GM21515 (cell line): ENCODE data around the gene PIAS1.

Source experiments
- ATAC-seq: cut with Tn5 transposase; IDR thresholded peaks from one replicate; pipeline ENCODE4 v1.9.1; 2021; ENCODE audit not compliant: unreplicated experiment

The PIAS1 gene

DNA sequence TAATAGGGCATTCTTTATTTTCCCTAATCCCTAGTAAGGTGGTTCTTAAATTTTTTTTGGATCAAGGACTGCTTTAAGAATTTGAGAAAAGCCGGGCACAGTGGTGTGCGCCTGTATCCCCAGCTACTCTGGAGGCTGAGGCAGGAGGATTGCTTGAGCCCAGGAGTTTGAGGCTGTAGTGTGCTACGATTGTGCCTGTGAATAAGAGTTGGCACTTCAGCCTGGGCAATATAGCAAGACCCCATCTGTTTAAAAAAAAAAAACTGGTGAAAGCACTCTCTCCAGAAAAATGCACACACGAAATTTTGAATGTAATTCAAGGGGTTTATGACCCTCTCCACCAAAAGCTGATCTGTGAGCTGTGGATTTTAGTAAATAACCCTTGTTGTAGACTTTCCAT, 119.0 kb downstream of the PIAS1 start:
- ATAC-seq = no peak

DNA sequence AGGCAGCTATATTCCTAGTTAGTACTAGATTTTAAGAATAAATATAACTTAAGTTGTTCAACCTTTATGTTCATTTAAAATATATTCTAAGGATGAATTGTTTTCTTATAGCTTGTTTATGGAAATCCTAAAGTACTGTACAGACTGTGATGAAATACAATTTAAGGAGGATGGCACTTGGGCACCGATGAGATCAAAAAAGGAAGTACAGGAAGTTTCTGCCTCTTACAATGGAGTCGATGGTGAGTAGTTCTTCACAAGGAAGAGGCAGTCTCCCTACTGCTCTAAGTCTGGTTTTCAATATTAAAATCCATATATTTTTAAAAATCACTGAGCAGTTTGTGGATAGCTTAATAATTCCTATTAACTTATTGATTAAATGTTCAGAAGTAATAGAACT, 121.4 kb downstream of the PIAS1 start:
- ATAC-seq = no peak

DNA sequence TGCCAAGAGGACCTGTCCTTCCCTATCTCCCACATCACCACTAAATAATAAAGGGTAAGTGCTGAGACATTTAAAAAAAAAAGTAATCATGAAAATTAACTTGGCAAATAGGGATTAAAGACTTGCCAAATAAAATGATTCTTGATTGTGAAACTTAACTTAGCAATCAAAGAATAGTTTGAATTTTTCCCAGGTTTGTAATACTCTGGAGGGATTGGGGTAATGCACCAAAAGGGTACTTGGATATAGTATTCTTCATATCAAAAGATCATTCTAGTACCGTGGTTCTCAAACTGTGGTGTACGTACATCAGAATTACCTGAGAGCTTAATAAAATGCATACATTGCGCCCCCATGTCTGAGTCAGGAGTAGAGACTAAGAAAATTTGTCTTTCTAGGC, 122.5 kb downstream of the PIAS1 start:
- ATAC-seq = no peak

DNA sequence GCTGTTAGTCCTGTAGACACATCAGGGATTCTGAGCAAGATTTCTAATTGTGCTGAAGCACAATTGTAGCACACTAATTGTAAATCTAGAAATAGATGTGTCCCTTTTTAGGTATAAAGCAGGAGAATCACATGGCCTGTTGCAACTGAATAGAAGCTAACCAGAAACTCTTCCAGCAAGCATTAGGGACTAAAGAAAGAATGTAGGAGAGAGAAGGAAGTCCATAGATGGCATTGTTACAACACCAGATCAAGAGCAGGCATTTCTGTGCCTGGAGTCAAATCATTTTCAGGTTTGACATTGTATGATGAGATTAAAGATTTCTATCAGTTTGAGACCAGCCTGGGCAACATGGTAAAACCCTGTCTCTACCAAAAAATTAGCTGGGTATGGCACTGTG, 123.6 kb downstream of the PIAS1 start:
- ATAC-seq = no peak

DNA sequence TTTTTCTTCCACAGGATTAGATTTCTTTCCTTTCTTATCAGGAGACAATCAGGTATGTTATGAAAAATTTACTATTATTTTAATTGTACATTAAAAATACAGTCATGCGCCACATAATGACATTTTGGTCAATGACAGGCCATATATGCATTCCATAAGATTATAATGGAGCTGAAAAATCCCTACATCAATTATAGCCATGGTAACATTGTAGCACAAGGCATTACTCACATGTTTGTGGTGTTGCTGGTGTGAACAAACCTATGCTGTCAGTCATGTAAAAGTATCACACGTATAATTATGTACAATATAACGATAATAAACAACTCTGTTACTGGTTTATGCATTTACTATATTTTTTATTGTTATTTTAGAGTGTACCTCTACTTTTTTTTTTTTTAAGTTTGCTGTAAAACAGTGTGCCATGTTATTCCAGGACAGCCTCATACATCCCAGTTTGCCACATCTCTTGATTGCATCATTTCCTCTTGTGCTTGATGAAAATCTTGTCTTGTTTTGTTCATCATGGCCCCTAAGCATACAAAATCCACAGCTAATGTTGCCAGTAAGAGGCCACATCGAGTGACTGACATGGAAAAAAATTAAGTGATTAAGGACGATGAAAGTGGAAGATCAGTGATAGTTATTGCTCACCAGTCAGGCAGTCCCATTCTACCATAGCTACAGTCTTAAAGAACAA, 129.7 kb downstream of the PIAS1 start:
- ATAC-seq = no peak

DNA sequence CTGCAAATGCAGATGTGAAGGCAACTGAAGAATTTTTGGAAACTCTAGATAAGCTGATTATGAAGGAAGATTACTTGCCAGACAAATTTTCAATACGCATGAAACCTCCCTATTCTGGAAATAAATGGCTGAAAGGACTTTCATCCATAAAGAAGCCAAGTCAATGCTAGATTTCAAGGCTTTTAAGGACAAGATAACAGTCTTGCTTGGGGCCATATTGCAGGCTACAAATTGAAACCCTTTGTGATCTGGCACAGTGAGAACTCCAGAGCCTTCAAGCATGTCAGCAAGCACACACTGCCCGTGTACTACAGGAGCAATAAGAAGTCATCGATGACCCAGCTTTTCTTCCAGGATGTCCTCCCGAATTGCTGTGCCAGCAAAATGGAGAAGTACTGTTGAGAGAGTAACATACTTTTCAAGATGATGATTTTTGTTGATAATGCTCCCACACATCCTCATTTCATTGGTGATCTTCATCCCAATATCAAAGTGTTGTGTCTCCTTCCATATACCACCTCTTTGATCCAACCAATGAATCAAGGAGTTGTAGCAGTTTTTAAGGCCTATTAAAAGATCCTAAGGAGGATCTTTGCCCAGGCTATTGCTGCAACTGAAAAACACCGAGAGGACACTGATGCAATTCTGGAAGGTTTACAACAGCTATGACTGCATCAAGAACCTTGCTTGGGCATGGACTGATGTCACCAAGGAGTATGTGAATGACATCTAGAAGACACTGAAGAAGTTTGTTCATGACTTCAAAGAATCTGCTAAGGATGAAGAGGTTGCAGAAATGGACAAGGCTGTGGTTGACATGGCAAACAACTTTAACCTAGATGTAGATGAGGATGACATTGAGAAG, 130.7 kb downstream of the PIAS1 start:
- no peak for ATAC-seq

DNA sequence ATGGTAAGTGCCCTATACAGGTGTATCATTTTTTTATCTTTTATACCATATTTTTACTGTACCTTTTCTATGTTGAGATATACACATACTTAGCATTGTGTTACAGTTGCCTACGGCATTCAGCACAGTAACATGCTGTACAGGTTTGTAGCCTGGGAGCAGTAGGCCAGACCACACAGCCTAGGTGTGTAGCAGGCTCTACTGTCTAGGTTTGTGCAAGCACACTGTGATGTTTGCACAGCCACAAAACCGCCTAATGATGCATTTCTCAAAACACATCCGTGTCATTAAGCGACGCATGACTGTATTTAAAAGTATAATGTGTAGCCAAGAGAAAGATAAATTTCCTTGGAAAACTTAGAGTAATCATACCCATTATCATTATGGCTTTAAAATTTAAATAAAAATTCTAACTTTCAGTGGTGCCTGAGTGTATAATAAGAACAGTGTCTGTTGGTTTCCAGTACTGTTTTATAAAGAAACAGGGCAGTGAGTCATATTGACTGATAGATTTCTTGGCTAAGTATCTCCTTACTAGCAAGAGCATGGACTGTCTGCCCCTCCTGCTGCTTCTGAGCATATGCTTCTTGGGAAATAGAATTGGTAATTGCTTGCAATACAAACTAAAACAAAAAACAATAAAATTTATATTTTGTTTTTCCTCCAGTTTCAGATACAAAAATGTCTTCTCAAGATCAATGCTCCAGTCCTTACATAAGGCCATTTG, 132.7 kb downstream of the PIAS1 start:
- ATAC-seq = no peak

DNA sequence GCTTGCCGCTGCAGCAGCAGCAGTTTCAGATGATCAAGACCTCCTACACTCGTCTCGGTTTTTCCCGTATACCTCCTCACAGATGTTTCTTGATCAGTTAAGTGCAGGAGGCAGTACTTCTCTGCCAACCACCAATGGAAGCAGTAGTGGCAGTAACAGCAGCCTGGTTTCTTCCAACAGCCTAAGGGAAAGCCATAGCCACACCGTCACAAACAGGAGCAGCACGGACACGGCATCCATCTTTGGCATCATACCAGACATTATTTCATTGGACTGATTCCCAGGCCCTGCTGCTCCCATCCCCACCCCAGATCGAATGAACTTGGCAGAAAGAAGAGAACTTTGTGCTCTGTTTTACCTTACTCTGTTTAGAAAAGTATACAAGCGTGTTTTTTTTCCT, 133.4 kb downstream of the PIAS1 start:
- no peak for ATAC-seq

DNA sequence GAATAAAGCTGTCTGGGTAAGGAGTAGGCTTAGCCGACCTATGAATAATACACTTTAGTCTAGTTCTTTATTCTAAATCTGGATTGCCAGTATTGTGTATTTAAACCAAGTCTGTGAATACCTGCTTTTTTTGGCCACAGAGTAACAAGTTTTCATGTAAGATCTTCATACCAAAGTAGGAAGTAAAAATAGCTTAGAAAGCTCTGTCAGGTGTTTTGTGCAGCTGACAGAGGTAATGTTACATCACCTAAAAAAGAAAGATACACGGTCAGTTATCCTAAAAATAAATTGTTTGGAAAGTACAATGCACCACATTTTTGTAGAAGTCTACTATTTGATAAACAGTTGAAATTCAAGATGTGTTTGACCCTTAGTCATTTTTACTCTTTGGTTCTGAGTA, 134.5 kb downstream of the PIAS1 start:
- no peak for ATAC-seq

DNA sequence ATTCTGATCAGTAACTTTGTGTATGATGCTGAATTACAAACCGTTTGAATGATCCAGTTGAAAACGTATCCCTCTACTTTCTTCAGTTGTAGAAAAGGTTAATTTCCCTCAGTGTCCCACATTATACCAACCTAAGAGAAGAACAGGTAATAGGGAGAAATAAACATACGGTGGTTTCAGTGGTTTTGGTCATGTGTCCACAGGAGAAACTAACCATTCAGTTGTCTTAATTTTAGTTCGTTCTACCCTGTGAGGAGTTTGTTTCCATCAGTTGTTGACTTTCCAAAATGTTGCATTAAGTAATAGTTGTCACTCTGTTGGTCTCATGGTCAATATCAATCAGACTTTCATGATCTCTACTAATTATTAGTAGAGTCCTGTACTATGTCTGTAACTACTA, 135.9 kb downstream of the PIAS1 start:
- no peak for ATAC-seq

DNA sequence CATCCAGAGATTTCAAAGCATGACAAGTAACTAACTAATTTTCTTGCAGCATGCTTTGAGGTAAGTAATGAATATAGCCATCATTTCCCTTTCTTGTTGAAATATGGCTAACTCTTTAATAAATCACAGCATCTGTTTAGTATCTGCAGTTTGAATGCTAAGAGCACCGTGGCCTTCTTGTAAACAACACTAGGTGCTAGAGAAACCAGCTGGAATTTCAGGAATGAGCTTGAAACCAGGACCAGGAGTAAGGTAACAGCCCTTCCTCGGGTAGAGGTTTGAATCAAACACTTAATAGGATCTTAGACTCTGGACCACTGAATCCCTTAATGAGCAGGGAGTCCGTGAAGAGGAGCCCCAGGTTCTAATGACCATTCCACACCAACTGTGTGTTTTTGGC, 137.4 kb downstream of the PIAS1 start:
- ATAC-seq = no peak

DNA sequence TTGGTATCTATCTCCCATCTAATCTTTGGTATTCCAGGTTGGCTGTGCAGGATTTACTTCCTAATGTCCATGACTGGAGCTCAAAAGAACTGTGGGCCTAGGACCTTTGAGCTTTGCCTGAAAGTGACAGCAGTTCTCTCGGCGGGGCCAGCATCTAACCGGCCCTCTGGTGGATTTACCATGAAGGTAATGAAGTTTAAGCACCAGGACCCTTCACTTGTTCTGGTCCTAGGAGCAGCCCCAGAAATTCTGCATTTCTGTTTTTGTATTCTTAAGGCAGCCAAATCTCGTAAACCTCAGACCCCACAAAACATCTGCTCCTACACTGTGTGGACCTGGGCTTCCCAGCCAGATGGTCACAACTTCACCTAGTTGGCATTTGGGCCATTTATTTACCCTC, 138.0 kb downstream of the PIAS1 start:
- no peak for ATAC-seq

DNA sequence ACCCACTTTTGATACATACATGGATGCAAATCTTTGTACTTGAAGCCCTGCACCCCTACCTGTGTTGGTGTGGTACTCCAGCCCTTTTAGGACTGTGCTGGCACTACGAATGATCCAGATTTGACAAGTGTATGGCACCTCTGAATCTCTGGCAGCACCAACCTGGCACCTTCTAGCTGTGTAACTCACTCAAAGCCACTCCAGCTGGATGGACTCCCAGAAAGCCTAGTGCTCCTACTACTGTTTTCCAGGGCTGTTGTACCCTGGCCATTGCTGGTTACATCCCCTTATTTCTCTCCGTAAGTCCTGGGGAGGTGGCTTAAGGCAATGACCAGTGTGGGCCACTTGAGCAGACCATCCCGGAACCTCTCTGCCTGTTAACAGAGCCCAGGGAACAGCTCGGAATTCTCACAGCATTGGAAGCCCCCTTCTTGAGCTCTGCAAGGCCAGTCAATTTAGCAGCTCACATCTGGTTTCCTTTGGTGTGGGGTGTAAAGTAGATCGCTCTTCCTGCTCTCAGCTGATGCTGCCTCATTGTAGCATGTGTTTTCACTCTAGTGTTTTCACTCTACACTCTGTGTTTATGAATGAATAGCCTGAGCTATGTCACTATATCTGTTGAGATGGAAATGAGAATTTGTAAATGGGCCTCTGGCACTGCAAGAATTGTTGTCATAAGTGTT, 138.8 kb downstream of the PIAS1 start:
- no peak for ATAC-seq

DNA sequence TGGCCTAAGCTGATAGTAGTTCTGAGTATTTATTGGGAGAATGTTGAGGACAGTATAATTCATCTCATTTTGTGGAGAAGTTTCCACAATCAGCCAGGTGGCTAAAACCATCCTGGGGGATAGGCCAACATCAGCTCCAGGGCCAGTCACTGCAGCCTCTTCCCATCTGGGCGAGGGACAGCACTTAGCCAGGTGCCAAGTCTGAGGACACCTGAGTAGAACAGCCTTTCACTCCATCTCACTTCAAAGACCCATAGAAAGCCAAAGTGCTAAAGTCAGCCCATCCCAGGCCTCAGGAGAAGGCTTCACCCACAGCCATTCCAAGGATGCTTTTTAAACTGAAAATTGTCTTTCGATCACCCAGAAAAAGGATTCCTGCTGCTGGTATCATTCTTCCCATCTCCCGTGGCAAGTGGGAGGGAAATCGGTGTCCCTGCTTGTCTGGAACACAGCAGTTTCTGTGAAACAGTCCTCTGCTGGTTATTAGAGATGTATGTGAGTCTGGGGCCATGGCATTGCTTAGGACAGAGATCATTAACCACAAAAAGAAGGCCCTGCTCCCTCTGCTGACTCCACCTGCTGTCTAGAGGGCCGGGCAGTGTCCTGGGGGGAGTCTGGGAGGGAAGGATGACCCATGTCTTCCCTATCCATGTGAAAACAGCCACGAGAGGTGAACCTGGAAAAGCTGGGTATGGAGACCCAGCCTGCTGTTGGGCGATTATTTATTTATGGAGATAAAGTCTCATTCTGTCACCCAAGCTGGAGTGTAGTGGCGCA, 141.4 kb downstream of the PIAS1 start:
- no peak for ATAC-seq

DNA sequence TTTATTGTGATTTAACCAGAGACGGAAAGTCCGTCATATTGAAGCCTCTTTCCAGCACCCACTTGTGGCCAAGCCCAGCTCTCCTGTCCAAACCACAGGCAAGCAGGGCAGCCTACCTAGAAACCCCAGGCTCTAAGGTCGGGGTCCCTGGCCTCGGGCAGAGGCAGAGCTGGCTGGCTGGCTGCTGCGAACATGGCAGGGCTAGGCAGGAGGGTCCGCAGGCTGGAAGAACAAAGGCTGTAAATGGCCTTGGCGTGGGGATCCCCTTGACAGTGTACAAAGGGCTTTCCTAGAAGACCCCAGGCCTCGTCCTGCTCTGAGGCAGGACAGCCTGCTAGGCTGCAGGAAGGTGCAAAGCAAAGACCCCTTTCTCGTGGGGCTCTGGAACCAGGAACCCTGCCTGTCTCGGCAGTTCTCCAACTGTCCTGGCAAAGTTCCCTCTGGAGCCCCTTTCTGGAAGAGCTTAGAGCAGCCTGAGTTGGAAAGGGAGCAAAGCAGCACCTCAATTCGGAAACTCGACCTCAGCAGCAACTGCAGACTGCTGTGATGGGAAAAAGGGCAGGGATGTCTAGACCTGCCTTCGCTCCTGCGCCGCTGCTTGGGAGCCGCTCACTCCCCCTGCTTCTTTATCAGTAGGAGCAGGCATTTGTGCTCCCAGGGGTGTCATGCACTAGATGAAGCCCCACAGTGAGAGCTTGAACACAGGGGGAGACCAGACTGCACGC, 142.5 kb downstream of the PIAS1 start:
- ATAC-seq = no peak

DNA sequence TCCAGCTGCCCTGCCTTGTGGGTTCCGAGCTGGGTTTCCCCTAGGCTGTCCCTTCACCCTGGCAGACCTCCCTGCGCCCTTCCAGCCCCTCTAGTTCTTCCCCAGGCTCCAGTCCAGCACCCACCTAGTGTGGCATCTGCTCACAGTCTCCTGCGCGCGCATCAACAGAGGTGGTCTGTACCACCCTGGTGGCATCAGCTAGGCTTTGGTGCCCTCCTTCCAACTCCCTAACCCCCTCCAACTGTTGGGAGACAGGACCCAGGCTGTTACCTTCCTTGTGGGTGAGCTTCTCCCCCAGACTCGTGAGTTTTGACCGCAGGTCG, 143.0 kb downstream of the PIAS1 start:
- ATAC-seq = no peak

DNA sequence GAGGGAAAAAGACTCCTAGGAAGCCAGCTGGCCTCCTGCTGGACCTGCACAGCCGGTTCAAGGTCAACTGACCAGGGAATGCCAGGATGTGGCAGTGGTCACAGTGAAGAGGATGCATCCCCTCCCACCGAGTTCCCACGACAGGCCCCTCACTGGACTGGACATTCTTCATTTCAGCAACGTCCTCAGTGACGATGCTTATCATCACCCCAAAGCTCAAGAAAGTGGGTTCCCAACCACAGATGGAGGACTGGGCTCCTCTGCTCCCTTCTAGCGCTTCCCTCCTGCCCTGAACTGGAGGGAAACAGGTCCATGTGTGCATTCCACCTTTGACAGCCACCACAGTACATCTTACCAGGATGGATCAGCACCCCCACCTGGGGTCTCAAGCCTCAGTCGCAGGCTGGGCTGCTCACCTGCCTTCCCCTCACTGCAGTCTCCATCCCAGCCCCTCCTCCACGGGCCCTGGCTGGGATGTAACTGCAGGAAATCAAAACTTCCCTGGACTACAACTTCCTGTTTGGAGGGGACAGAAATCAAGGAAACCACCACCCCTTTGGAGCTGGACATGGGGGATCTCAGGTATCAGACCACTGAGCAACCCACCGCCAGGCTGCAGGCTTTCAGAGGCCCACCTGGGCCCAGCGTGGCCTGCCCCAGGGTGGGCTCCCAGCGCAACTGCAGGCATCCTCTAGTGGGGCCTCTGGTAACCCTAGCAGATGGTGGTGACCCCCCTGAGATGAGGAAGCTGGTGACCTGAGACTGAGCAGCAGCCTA, 143.7 kb downstream of the PIAS1 start:
- no peak for ATAC-seq

DNA sequence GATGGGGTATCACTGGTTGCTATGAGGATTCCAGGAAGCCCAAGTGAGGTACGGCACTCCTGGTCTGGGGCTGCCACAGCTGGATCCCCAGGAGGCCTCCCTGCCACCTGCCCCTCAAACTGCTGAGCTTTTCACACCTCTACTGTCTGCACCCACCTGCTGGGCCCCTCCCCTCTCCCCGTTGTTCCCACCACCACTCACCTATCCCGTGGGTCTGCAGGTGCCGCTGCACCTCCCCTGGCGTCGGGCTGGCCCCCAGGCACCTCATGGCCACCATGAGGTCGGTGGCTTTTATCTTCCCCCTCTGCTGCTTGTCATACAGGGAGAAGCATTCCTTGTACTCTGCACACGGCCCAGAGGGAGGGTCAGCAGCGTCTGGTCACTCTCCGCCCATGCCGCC, 145.2 kb downstream of the PIAS1 start:
- no peak for ATAC-seq
